Esophagus mucosa (tissue), 1 donor: Measurements from ENCODE around the gene ANKRD31. TPM values are rescaled to one million over a fixed set of nuclear protein-coding genes. Genes with fewer than 3 reads are reported as not detected.
"Not testable (repeated sequence)": the region's sequence is repeated elsewhere in the genome, so short reads cannot be mapped to it uniquely, and the experiment has no call there.

Experiments
- ATAC-seq: fragments of 200-7000 bp; cut with Tn5 transposase; one replicate; pipeline ENCODE4 v1.9.1; 2020
- total RNA-seq: library from RNA; stranded (reverse); gene quantifications from one replicate; pipeline ENCODE4 v1.2.4, GENCODE V29; 2023
- donor health status: DM: yes; HTN: yes; CAD: no.

Gene ANKRD31, protein sequence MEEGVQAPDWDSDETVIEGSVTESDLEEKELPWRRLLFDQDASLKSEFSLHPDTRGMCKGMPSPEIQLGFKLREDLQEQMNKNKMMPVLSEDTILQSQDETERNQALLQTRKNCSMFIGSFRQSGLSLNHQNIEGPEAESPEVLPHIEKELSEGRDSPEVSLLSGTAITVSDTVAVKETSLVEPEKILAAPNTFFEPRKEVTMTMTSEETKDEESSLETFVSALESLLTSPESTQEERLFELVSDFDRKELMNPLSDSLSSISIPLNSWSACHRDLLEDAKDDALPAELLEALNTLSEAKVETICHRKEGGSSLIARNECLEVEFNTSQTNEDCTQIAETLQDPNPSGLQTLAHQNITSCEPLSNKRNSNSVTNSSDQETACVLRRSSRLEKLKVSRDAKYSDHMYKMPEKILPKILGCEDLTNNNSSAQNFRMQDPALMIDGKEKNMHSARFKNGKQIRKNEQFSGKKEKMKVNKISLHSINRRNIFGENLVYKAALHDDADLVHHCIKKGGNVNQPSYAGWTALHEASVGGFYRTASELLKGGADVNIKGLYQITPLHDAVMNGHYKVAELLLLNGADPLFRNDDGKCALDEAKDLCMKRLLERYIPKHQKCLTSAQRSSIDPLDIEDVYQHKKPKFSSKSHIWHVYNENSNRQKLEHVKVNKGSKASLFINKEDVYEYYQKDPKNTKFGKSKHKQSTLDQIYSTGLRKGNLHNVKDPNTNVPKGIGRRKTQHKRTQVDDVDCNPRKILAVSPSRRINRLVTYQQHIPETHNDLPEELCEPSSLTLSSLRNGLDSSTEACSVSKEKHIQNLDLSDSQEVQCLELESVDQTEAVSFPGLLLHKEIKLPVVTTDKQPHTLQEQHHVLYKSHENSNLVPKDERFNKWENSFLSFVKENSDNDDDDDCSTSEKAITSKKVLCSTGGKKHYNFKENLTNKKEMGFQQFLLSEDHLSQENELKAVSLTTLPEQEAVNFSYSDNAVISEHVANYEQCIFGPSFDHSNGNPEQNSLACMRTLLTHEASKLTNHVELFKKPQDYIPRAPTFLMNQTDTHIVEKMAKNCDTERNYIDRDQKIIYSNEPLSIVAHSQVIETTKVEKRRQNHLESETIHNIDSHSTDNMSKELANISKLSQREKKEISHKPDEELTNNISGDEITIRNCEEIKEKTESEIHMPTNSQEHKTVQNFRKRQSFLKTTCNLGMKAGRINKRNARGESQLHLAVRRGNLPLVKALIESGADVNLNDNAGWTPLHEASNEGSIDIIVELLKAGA (N-terminal part only)
- 0.32 TPM for total RNA-seq

DNA sequence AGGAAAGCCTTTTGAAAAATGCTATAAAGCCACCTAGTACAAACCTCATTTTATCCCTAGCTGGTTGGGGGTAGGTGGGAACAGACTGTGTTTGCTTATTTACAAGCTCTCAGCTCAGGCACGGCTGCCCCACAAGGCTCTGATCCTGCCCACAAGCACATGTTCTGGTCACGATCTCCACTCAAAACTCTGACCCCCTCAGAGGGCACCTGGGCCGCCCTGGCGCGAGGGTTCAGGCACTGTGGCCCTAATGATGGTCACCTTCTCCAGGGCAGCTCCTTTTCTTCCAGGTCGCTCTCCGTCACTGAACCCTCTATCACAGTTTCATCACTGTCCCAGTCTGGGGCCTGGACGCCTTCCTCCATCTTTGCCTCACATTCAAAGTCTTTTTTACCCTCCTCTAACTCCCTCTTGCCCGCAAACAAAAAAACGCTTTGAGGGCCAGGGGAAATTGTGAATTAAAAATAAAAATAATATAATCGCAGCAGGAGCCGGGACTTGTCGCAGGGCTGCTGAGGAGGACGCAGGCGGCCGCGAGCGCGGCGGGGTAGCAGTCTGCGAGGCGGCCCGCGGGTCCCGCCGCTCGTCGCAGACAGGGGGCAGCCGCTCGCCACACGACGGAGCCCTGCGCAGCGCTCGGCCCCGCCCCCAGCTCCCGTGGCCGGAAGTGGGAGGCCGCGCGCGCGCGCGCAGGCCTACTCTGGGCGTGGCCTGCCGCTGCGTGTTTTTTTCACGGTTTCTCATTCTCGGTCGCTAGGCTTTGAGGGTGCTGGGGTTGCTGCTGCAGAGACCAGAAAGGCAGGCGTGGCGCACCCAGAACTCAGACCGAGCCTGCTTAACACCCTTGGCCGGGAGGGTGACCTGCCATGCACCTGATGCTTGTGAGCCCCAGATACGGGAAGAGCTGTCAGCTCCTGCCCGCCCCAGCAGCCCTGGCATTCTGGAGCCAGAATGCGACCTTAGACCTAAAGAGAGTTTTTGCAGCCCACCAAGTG lies at the start of gene ANKRD31:
ANKRD31 (minus strand) TSS at position 557 of the 995 bp plus-strand sequence; CDS start at position 365, 192 bp downstream.
- ATAC-seq = peak; percentile 99

DNA sequence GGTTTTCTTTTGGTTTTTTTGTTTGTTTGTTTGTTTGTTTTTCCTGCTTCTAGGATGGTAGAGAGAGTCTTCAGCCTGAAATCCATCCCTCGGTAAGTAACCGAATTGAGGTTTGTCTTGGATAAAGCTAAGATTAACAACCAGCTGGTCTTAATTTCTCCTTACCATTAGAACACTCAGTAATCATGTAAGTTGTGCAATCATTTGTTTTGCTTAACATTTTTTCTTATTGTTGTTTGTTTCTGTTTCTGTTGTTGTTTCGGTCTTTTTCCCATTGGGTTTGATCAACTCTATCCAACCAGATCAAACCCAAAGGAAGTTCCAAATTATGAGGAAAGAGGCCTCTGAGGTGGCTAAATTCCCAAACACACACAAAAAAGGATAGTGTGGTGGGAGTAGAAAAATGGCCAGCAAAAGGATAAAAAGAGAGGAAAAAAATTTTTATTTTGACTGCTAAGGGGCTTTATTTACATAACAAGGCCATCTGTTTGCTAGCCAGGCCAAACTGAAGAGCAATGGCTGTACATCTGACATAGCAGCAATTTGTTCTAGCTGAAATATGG lies 49.6 kb upstream of the ANKRD31 start:
- ATAC-seq = no peak

DNA sequence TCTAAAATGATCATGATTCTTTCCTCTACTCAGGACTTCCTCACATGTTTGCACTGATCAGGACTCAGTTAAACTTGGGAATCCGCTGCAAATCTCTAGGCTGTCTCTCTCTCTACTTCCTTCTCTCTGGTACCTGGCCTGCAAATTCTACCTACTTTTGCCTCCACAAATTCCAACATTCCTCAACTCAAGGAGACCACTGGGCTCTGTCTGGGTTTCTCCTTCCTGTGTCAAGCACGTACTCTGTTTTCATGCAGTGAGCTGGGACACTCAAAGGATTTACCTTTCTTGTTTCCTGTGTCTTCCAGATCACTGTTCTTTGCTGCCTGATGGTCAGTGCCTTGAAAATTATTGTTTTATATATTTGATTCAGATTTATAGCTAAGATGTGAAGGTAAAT lies 45.9 kb upstream of the ANKRD31 start:
- ATAC-seq = no peak

DNA sequence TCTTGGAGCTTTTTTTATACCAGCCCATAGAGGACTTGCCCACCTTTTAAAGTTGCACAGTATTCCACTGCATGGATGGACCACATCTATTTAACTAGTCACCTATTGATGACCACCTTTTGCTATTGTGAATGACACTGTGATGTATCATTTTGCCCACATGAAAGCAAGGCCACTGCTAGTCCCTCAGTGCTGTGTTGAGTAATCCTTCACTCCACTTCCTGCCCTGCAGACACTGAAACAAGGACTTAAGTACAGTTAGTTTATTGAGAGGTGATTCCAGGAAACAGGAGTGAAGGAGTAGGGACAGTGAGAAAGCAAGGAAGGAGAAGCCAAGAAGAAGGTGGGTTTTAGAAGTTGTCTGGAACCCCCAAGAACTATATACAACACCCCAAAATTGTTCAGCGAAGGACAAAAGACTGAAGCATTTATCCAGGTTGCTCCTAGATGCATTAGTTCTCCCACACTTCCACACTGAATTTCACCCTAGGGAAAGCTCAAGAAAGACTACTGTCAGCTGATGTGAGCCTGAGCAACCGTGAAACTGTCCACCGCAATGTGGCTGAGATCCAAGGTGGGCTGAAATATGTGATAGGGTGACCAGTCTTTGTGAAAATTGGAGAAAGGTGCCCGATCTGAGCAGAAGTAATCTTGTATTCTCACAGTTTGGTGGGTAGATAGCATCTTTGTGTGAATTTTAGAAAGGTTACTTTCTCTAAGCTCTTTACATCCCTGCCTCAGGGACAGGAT lies 45.2 kb upstream of the ANKRD31 start:
- ATAC-seq = no peak

DNA sequence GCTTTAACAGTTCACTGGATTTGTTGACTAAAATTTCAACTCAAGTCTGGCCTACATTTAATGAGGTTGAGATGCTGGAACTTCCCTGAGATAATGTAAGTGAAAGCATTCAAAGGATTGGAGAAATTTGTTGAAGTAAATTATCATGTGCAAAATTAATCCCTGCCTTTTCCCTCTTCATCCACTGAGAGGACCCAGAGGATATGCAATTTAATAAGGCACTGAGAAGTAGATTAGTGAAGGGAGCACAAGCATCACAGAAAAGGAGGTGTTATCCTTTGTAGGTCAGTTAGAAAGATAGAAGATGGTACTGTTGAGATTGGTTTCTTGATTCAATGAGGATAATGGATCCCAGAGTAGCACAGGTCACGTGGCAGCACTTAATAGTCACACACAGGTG lies 42.6 kb upstream of the ANKRD31 start:
- no peak for ATAC-seq

DNA sequence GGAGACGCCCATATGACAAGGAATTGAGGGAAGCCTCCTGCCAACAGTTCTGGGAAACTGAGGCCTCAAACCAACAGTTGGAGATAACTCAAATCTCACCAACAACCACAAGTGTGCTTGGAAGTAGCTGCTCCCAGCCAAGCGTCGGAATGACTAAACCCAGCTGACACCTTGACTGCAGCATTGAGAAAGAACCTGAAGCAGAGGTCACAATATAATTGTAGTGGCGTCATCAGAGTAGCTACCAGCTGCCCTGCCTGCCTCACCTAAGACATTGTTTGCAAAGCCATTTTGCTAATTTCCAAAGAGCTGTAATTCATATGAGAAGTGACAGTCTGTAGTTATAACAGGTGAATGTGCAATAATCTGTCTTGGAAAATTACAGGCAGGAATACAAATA lies 40.8 kb upstream of the ANKRD31 start:
- peak; percentile 71 for ATAC-seq

DNA sequence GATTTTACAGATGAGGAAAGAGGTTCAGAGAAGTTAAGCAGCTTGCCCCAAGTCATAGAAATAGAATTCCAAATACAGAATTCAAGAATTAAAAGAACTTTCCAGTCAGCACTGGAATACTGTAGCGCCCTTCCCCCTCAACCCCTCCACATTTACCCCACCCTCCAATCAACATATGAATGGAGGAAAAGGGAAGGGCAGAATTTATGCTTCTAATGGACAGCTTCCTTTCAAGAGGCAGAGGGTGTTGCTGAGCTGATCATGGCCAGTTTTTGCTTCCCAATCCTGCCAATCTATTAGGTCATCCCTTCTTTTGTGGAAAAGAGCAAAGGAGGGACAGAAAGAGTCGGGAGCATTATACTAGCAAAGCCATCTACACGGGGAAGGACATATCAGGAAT lies 39.1 kb upstream of the ANKRD31 start:
- no peak for ATAC-seq

DNA sequence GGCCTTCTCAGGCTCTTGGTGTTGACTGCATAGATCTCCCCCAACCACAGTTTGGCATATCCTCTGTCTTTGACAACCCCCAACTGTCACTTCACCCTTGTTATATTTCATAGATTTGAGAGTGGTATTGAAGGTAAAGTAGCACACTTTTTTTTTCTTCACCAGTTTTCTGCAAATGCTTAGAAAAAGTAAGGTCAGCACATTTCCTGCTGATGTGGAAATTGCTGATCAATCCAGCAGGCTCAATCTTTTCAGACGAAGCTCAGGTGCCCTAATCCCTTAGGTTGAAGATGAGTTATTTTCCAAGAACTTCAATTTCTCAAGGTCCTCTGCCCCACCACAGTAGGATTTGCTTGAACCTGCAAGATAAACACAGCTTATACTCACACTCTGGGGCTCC lies 38.5 kb upstream of the ANKRD31 start:
- no peak for ATAC-seq

DNA sequence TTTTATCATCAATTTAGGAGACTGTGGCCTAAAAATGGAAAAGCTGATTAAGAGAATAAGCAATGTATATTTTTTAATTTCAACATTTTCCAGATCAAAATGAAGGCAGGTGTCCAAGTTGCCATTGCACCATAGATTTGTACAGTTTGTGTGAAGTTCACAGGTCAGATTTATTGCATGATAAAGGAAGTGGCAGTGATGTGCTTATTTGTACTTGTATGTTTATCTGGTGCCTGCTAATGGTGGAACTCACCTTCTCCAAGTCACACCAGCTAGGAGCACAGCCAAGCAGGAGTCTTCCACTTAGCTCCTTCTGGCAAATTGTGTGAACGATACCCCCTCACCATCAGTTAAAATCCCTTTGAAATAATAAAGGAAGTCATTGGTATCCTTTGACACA lies 37.8 kb upstream of the ANKRD31 start:
- ATAC-seq = no peak

DNA sequence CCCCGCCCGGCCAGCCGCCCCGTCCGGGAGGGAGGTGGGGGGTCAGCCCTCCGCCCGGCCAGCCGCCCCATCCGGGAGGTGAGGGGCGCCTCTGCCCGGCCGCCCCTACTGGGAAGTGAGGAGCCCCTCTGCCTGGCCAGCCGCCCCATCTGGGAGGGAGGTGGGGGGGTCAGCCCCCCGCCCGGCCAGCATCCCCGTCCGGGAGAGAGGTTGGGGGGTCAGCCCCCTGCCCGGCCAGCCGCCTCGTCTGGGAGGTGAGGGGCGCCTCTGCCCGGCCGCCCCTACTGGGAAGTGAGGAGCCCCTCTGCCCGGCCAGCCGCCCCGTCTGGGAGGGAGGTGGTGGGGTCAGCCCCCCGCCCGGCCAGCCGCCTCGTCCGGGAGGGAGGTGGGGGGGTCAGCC lies 33.9 kb upstream of the ANKRD31 start:
- not testable (repeated sequence) for ATAC-seq

DNA sequence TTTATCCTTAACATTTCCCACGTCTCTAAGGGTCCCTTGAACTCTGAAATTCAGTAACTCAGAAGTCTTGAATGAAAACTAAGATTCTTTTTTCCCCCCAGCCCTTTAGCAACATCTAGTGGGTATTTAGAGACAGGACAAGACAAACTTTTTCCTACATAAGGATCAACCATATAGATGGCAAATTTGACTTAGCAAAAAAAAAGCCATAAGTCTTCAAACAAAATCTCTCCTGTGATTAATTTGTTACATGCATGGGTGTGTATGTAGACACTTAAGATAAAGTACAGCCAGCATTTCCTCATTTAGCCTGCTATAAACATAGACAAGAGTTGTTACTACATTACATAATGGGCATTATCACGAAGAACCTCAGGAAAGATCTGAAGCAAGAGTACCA lies 29.1 kb upstream of the ANKRD31 start:
- ATAC-seq = peak; percentile 65

DNA sequence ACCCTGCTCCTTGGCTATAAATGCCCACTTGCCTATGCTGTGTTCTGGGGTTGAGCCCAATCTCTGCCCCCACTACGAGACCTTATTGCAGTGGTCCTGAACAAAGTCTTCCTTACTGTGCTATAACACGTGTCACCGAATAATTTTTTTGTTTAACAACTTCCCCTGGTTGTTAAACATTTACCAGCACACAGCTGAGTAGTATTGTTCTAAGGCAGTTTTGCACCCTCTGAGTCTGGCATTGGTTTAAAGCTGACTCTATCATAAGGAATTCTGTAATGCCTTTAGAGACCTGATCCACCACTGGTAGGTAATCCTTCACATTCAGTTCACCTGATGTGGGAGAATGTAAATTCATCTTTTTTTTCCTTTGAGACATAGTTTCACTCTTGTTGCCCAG lies 25.6 kb upstream of the ANKRD31 start:
- no peak for ATAC-seq

DNA sequence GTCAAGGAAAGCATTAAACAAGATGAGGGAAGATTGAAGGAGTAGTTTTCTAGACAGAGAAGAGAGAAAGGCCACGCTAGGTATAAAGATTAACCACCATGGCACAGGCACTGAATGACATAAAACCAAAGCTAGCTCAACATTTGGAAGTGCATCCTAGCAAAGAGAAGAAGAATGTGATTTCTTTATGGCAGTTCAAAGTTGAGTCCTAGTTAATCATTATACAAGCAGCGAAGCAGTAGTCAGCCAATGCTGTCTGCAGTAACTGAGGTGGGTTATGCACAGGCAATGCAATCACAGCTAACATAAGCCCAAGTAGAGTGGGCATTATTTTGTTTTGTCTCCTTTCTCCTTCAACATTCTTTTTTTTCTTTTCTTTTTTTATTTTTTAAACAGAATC lies 24.0 kb upstream of the ANKRD31 start:
- ATAC-seq = no peak

DNA sequence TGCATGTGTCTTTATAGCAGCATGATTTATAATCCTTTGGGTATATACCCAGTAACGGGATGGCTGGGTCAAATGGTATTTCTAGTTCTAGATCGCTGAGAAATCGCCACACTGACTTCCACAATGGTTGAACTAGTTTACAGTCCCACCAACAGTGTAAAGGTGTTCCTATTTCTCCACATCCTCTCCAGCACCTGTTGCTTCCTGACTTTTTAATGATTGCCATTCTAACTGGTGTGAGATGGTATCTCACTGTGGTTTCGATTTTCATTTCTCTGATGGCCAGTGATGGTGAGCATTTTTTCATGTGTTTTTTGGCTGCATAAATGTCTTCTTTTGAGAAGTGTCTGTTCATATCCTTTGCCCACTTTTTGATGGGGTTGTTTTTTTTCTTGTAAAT lies 13.8 kb upstream of the ANKRD31 start:
- not testable (repeated sequence) for ATAC-seq

DNA sequence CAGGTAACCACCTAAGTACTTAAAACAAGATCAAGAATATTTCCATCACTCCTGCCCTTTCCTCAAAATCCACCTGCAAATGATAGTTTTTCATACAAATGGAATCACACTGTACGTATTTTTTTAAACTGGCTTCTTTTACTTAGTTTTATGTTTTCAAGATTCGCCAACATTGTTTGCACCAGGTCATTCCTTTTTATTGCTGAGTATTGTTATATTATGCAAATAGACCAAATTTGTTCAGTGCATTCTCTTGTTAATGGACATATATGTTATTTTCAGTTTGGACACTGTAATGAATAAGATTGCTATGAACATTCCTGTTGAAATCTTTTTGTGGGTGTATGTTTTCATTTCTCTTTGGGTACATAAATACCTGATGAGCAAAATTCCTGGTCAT lies 8.3 kb upstream of the ANKRD31 start:
- no peak for ATAC-seq

DNA sequence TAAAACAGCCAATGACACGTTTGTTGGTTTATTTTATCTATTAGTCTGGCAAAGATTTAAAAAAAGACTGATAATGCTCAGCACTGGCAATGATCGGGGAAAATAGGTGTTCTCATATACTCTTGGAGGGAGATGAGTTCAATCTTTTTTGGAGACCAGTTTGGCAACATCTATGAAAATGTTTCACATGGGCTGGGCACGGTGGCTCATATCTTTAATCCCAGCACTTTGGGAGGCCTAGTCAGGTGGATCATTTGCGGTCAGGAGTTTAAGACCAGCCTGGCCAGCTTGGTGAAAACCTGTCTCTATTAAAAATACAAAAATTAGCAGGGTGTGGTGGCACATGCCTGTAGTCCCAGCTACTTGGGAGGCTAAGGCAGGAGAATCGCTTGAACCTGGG lies 6.8 kb upstream of the ANKRD31 start:
- ATAC-seq = peak; percentile 87

DNA sequence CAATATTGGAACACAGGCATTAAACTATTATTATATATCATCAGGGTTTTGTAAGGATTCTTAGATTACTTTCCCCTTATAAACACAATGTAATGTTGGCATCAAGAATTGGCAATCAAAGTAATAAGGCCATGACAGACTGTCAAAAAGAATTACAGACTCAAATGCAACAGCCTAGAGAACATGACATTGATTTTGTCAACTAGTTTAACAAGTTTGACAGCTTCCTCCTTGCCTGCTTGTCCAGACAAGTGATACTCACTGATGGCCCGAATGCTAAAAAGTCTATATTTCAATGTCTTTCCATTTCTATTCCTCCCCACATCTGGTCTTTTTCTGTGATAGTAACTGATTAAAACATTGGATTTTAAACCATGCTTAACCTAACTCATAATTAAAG lies 6.4 kb upstream of the ANKRD31 start:
- peak; percentile 86 for ATAC-seq

DNA sequence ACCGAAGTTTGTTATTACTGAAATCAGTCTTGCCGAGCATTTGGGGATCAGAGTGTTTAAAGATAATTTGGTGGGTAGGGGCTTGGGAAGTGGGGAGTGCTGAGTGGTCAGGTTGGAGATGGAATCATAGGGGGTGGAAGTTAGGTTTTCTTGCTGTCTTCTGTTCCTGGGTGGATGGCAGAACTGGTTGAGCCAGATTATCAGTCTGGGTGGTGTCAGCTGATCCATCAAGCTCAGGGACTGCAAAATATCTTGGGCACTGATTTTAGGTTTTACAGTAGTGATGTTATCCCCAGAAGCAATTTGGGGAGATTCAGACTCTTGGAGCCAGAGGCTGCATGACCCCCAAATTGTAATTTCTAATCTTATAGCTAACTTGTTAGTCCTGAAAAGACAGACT lies 5.4 kb upstream of the ANKRD31 start:
- no peak for ATAC-seq

DNA sequence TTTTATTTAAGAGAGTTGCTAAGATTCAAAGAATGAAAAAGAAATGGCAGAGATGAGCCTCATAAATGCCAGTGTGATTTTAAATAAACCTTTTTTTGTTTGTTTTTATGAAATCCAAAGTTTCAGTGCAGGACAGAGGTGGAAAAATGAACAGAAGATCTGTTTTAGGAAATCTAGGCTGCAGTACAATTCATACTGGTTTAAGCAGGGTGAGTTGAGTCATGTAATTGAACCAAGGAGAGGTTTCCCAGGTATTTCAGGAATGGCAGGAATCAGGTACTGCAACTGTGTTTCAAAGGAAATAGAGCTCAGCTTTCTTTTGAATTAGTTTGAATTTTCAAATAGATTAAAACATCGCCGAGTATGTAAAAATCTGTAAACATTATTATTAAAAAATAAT lies 3.0 kb upstream of the ANKRD31 start:
- ATAC-seq = peak; percentile 44

DNA sequence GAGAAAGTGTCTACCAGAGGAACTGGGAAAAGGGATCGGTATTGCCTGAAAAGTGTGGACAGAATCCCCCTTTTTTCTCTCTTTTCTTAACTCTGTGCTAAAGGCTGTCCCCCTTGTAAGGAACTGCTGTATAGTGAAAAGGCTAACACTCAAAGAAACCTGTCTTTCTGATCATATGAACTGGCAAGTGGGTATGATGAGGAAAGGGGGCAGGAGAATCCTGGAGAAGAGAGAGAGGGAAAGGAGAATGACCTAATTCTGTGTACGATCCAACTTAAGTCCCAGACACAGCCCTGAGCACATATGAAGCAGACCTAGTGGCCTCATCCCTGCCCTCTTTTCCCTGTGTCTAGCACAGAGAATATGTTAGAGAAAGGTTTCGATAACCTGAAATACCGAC lies 967 bp downstream of the ANKRD31 start:
- ATAC-seq = no peak

DNA sequence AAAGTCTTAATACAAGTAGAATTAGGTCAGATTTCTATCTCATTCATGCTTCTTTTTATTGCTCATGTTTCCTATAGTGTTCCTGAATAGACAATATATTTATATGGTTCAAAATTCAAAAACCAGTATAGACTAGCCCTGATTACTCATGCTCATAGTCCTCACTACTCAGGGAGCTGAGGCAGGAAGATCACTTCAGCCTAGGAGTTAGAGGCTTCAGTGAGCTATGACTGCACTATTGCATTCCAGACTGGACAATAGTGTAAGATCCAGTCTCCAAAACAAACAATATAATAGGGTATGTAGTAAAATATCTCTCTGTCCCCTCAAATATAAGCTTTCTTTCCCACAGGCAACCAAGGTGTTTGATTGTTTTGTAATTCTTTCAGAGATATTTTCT lies 2.4 kb downstream of the ANKRD31 start:
- ATAC-seq = peak; percentile 54
